RWPE1 (cell line): ENCODE results near the gene DGKE.

Source experiments
- CTCF ChIA-PET: fragments of 350-600 bp; sonication (Branson Sonifier 250); formaldehyde crosslinking; extraction: SDS; loops from one replicate; lab custom pipeline; 2021; lab: Yijun Ruan, JAX
- POLR2A ChIA-PET: fragments of 400-600 bp; formaldehyde crosslinking; extraction: SDS; loops from one replicate; lab custom pipeline; 2020; ENCODE audit warnings: antibody characterized with exemption; ENCODE audit not compliant: low non-redundant PET; lab: Yijun Ruan, JAX
- DNase-seq: peaks from one replicate; pipeline ENCODE4 v3.0.0; 2012; ENCODE audit warnings: low spot score
- H3K27ac ChIP-seq: fragments of 450-650 bp; 2 replicates; pipeline ENCODE4 v1.5.1; 2017
- CTCF ChIP-seq: fragments of 450-650 bp; conservative IDR thresholded peaks from 2 replicates; pipeline ENCODE4 v1.5.1; 2017; ENCODE audit warnings: low read depth, mild to moderate bottlenecking

DGKE gene

DNA sequence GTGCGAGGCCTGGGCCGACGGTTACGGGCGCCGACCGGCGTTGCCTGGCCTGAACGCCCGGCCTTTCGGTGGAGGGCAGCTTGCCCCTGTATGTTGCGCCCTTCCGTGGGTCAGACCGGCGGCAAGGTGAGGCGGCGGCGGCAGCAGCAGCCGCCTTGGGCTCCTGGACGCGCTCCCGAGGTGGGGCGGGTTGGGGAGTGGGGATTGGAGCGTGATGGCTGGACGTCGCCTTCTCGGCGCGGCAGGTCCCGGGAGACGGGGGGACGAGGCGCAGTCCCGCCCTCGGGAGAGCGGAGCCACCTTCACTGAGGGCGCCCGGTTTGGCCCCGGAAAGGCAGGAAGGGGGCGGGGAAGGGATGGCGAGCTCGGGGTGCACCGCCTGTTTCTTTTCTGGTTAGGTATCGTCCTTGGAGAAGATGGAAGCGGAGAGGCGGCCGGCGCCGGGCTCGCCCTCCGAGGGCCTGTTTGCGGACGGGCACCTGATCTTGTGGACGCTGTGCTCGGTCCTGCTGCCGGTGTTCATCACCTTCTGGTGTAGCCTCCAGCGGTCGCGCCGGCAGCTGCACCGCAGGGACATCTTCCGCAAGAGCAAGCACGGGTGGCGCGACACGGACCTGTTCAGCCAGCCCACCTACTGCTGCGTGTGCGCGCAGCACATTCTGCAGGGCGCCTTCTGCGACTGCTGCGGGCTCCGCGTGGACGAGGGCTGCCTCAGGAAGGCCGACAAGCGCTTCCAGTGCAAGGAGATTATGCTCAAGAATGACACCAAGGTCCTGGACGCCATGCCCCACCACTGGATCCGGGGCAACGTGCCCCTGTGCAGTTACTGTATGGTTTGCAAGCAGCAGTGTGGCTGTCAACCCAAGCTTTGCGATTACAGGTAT, 671 bp downstream of the DGKE start:
- peak overlapping the region; percentile 90 for H3K27ac ChIP-seq
- CTCF ChIA-PET: interaction anchor here (0.6 to 1.6 kb wide), 4 partner anchors 15 to 126 kb away, joined by 3 to 5 read pairs (median 4); partner anchors contain the start of gene COIL
- POLR2A ChIA-PET: no interaction called here
- peak; percentile 28 for TF ChIP-seq CTCF
- DNase-seq: peak; percentile 32

- TF ChIP-seq CTCF: no peak
- ChIA-PET CTCF (interaction anchor here (0.6 to 1.6 kb wide), 3 partner anchors 16 to 125 kb away, joined by 3 to 5 read pairs (median 4); partner anchors contain the start of gene COIL), POLR2A (no interaction called here)
- DNase-seq: no peak
- H3K27ac ChIP-seq: peak overlapping the region; percentile 90
These were observed 1.3 kb downstream of the DGKE start for GRCh38 chr17:56835264-56835585.

DNA sequence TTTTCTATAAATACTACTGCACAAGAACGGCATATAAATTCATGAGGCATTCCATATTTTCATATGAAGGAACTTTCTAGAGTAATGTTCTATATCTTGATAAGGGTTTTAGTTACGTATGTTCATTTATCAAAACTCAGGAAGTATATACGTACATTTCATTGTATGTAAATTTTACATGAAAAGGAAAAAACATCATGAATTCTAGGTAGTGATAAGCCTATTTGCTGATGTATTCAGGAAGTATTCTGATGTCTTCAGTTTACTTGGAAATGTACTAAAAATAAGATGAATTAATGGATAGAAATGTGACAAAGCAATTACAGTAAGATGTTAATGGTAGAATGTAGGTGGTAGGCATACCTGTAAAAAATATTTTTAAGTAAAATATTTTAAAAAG, 4.7 kb downstream of the DGKE start:
- ChIA-PET POLR2A (no interaction called here), CTCF (interaction anchor here (0.6 kb wide), 1 partner anchor 43 kb away, joined by 3 read pairs; no protein-coding TSS in a partner anchor)
- H3K27ac ChIP-seq: no peak overlapping the region
- no peak for TF ChIP-seq CTCF
- DNase-seq: no peak

- ChIA-PET POLR2A (no interaction called here), CTCF (interaction anchor here (0.6 to 0.9 kb wide), 2 partner anchors 13 to 21 kb away, joined by 3 read pairs; no protein-coding TSS in a partner anchor)
- DNase-seq: no peak
- TF ChIP-seq CTCF: no peak
- no peak overlapping the region for H3K27ac ChIP-seq
These were observed 8.6 kb downstream of the DGKE start for GRCh38 chr17:56842577-56842976.

GRCh38 chr17:56845934-56846333, 12.0 kb downstream of the DGKE start:
- ChIA-PET POLR2A (no interaction called here), CTCF (no interaction called here)

GRCh38 chr17:56847106-56847505, 13.2 kb downstream of the DGKE start:
- ChIA-PET CTCF (interaction anchor here (0.6 kb wide), 1 partner anchor 8 kb away, joined by 3 read pairs; no protein-coding TSS in a partner anchor), POLR2A (no interaction called here)
- no peak for TF ChIP-seq CTCF
- H3K27ac ChIP-seq: no peak overlapping the region
- DNase-seq: no peak

More at GRCh38 chr17:56845934-56846333, 12.0 kb downstream of the DGKE start:
- H3K27ac ChIP-seq: no peak overlapping the region
- DNase-seq: no peak
- TF ChIP-seq CTCF: no peak
